Measurements from ENCODE around the gene ZNF697.

DNA sequence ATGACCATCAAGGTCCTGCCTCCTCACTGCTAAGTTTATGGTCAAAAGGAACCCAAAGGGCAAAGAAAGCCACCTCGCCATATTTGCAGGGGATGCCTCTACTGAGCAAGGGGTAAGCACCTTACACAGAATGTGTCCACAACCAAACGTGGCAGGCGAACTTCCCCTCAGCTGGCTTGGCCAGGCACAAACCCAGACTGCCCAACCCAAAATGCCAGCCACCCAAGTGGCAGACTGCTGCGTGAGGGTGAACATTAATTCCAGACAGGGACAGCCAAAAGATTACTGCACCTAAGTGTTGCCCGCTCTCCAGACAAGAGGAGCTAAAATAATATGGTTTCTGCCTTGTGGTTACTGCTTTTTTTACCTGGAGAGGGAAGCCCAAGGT is 16.0 kb downstream of the ZNF697 start:
- TF ChIP-seq, protein P1, sequence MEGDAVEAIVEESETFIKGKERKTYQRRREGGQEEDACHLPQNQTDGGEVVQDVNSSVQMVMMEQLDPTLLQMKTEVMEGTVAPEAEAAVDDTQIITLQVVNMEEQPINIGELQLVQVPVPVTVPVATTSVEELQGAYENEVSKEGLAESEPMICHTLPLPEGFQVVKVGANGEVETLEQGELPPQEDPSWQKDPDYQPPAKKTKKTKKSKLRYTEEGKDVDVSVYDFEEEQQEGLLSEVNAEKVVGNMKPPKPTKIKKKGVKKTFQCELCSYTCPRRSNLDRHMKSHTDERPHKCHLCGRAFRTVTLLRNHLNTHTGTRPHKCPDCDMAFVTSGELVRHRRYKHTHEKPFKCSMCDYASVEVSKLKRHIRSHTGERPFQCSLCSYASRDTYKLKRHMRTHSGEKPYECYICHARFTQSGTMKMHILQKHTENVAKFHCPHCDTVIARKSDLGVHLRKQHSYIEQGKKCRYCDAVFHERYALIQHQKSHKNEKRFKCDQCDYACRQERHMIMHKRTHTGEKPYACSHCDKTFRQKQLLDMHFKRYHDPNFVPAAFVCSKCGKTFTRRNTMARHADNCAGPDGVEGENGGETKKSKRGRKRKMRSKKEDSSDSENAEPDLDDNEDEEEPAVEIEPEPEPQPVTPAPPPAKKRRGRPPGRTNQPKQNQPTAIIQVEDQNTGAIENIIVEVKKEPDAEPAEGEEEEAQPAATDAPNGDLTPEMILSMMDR (IDR thresholded peaks at IDR 0.05), result no peak
- no peak for TF ChIP-seq POLR2A (IDR thresholded peaks at IDR 0.05)

All from esophagus squamous epithelium (tissue), 4 donors.